SK-N-MC (cell line): ENCODE results near the gene ALOX12B.
"Not testable (repeated sequence)": the region's sequence is repeated elsewhere in the genome, so short reads cannot be mapped to it uniquely, and the experiment has no call there.

Experiments used
- DNase-seq: peaks from one replicate; pipeline ENCODE4 v3.0.0-alpha.2; 2011; ENCODE audit warnings: low read depth, low spot score
- H3K27ac ChIP-seq: fragments of 200-600 bp; sonication (generic); 2 replicates; pipeline ENCODE4 v1.5.1; 2016; ENCODE audit warnings: mixed run types
- H3K36me3 ChIP-seq: fragments of 200-600 bp; sonication (generic); 2 replicates; pipeline ENCODE4 v1.6.1; 2017; ENCODE audit warnings: antibody characterized with exemption, low read length, mixed read lengths; ENCODE audit not compliant: insufficient read depth
- H3K4me3 ChIP-seq: fragments of 200-600 bp; sonication (generic); 2 replicates; pipeline ENCODE4 v1.5.1; 2016
- H3K9ac ChIP-seq: fragments of 200-600 bp; sonication (generic); 2 replicates; pipeline ENCODE4 v1.8.0; 2017; ENCODE audit warnings: mixed run types, mixed read lengths; ENCODE audit not compliant: insufficient read length
- H3K9me3 ChIP-seq: fragments of 200-600 bp; sonication (generic); 2 replicates; pipeline ENCODE4 v1.6.1; 2017; ENCODE audit warnings: low read depth, mild to moderate bottlenecking, antibody characterized with exemption, low read length, moderate library complexity, mixed read lengths
- EZH2 ChIP-seq: fragments of 200-600 bp; sonication (generic); IDR thresholded peaks from one replicate; pipeline ENCODE4 v1.6.1; 2017; ENCODE audit warnings: antibody characterized with exemption
- FOXP2 ChIP-seq: optimal IDR thresholded peaks from 2 replicates; pipeline ENCODE3; 2011; ENCODE audit warnings: mild to moderate bottlenecking, moderate library complexity; ENCODE audit not compliant: insufficient read depth; ENCODE audit errors: extremely low read length, control extremely low read depth
- POLR2AphosphoS5 ChIP-seq: IDR thresholded peaks from 2 replicates; pipeline ENCODE4 v1.6.1; 2012; ENCODE audit warnings: mild to moderate bottlenecking, low read depth, low read length, borderline replicate concordance

ALOX12B gene

DNA sequence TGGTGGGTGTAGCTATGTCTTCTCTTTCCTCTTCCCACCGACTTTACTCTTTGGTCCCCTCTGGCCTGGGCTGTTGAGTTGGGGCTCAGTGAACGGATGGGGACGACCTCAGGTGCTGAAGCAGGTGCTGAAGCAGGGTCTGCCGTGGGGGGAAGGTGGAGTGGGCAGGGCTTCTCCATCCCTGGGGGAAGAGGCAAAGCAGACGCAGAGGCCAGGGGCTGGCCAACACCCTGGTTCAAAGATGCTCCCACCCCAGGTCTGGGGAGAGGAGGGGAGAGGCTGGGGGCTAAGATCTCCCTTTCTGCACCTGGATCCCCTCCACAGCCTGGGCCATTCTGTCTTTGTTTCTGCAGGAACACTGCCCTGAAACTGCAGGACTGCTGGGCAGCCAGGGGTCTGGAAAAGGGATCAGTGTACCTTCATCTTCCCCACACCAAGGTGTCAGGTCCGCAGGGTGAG, 22.9 kb downstream of the ALOX12B start:
- Histone ChIP-seq H3K9ac (no peak overlapping the region), H3K4me3 (no peak overlapping the region), H3K36me3 (no peaks in the 10 kb centered on the region), H3K27ac (no peak overlapping the region), H3K9me3 (no peaks in the 10 kb centered on the region)
- TF ChIP-seq FOXP2: no peak
- TF ChIP-seq EZH2: no peak
- no peak for TF ChIP-seq POLR2AphosphoS5
- no peak for DNase-seq

DNA sequence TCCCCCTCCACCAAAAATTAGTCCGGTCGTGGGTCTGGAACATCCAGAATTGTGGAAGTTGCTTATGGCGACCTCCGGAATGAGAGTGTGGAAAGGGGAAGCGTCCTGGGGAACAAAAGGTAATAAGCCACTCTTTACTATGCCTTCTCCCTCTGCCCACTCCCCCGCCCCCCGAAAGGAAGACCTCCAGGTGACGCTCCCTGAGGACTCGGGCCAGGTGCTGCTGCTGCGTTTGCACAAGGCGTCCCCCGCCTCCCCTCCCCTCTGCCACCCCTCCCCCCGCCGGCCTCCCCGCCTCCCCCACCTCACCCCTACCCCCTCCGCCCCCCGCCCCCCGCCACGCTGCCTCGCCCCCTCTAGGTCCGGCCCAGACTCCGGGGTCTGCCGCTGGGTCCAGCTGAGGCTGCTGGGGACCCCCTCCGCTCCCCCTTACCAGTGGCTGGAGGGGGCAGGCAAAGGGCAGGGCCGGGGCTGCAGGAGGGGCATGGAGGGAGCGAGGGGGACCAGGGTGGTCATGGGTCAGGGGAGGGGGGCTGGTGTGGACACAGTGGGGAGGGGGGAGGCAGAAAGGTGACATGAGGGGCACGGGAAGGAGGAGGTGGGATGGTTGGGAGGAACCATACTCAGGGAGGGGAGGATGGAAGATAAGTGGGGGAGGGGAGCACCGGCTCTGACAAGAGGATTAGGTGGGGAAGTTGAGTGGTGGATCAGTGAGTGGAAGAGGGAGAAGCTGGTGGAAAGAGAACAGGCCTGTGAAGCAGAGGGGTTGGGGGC, 23.6 kb downstream of the ALOX12B start:
- DNase-seq: no peak
- Histone ChIP-seq H3K27ac (no peak overlapping the region), H3K9ac (no peak overlapping the region)

GRCh38 chr17:8062807-8063483, 24.6 kb downstream of the ALOX12B start:
- no peak overlapping the region for H3K27ac ChIP-seq
- H3K9ac ChIP-seq: no peak overlapping the region
- DNase-seq: no peak
- no peak for TF ChIP-seq POLR2AphosphoS5
- no peak for TF ChIP-seq EZH2
- TF ChIP-seq FOXP2: no peak
- peak overlapping the region; percentile 23; the same call in 1 of the 2 replicates for H3K4me3 ChIP-seq
- no peaks in the 10 kb centered on the region for H3K9me3 ChIP-seq
- no peaks in the 10 kb centered on the region for H3K36me3 ChIP-seq

More for the DNA sequence above, 23.6 kb downstream of the ALOX12B start:
- Histone ChIP-seq H3K9me3 (no peaks in the 10 kb centered on the region), H3K4me3 (no peak overlapping the region), H3K36me3 (no peaks in the 10 kb centered on the region)
- no peak for TF ChIP-seq POLR2AphosphoS5
- TF ChIP-seq FOXP2: no peak
- no peak for TF ChIP-seq EZH2

DNA sequence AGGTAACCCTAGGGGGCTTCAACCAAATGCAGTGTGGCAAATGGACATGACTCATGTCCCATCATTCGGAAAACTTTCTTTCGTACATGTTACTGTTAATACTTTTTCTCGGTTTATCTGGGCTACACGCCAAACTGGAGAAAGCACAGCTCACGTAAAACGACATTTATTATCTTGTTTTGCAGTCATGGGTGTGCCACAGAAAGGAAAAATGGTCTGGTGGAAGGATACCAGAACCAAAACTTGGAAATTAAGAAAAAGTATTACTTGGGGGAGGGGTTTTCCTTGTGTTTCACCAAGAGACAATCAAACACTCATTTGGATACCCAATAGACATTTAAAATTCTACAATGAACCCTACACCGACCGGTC, 25.1 kb downstream of the ALOX12B start:
- no peak for DNase-seq
- H3K9ac ChIP-seq: peak overlapping the region; percentile 47
- H3K36me3 ChIP-seq: no peaks in the 10 kb centered on the region
- H3K4me3 ChIP-seq: peak overlapping the region; percentile 23; the same call in 1 of the 2 replicates
- no peak overlapping the region for H3K27ac ChIP-seq
- H3K9me3 ChIP-seq: no peaks in the 10 kb centered on the region
- no peak for TF ChIP-seq POLR2AphosphoS5
- TF ChIP-seq EZH2: no peak
- no peak for TF ChIP-seq FOXP2

- H3K36me3 ChIP-seq, H3K4me3 ChIP-seq, H3K9ac ChIP-seq, H3K27ac ChIP-seq, H3K9me3 ChIP-seq, DNase-seq: not testable (repeated sequence)
These were observed 25.7 kb downstream of the ALOX12B start for GRCh38 chr17:8061851-8062250.

GRCh38 chr17:8060274-8060673, 27.2 kb downstream of the ALOX12B start:
- H3K4me3 ChIP-seq: peak overlapping the region; percentile 45; the same call in 1 of the 2 replicates

DNA sequence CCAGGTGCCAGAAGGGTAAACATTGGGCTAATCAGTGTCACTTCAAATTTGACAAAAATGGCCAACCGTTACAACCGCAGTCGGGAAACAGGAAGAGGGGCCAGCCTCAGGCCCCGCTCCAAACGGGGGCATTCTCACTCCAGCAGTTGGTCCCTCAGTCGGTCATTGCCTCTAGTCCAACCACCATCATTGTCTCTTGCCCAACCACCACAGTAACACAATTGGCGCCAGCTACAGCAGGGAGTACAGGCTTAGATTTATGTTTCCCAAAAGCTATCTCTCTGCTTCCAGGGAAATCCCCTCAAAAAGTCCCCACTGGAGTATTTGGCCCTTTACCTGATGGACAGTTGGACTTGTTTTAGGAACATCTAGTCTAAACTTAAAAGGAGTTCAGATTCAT, 28.4 kb downstream of the ALOX12B start:
- no peak for TF ChIP-seq POLR2AphosphoS5
- TF ChIP-seq EZH2: no peak
- TF ChIP-seq FOXP2: no peak
- H3K9ac ChIP-seq: no peak overlapping the region
- DNase-seq: no peak
- H3K9me3 ChIP-seq: no peaks in the 10 kb centered on the region
- H3K36me3 ChIP-seq: no peaks in the 10 kb centered on the region
- H3K4me3 ChIP-seq: no peak overlapping the region
- H3K27ac ChIP-seq: no peak overlapping the region

More at GRCh38 chr17:8060274-8060673, 27.2 kb downstream of the ALOX12B start:
- no peak overlapping the region for H3K9ac ChIP-seq
- H3K36me3 ChIP-seq: no peaks in the 10 kb centered on the region
- DNase-seq: no peak
- H3K27ac ChIP-seq: no peak overlapping the region
- H3K9me3 ChIP-seq: no peaks in the 10 kb centered on the region
- no peak for TF ChIP-seq EZH2
- no peak for TF ChIP-seq FOXP2
- no peak for TF ChIP-seq POLR2AphosphoS5

DNA sequence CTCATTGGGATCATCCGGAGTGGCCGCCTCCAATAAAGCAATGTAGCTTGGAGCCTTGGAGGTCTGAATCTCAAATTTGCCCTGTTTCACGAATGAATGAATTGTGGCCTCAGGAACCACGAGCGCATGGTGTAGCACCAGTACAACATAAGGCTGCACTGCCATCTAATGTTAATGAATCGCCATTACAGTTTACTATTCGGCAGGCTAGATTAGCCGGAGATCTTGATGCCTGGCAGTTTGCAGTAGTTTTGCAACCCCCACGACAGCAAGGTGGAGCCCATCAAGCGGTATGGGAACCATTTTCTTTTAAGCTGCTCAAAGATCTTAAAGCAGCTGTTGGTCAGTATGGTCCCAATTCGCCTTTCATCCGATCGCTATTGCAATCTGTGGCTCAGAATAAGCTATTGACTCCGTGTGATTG, 29.8 kb downstream of the ALOX12B start:
- Histone ChIP-seq H3K36me3 (no peaks in the 10 kb centered on the region), H3K27ac (no peak overlapping the region), H3K9me3 (no peaks in the 10 kb centered on the region), H3K9ac (no peak overlapping the region), H3K4me3 (peak overlapping the region; percentile 60)
- TF ChIP-seq EZH2 (no peak), FOXP2 (no peak), POLR2AphosphoS5 (no peak)
- DNase-seq: no peak
